Epithelial cell of prostate (primary cell): ENCODE data around the gene PDE7B.
"Not testable (repeated sequence)": the region's sequence is repeated elsewhere in the genome, so short reads cannot be mapped to it uniquely, and the experiment has no call there.

Experiments
- DNase-seq: peaks from one replicate; pipeline ENCODE4 v3.0.0-alpha.2; 2011; ENCODE audit warnings: low read depth, low spot score
- H3K27ac ChIP-seq: fragments of 450-650 bp; 2 replicates; pipeline ENCODE4 v1.5.1; 2017; ENCODE audit warnings: mild to moderate bottlenecking

The PDE7B gene

GRCh38 chr6:136088693-136089092 lies 237.2 kb downstream of the PDE7B start:
- no peak overlapping the region for H3K27ac ChIP-seq
- no peak for DNase-seq

- no peak overlapping the region for H3K27ac ChIP-seq
- no peak for DNase-seq
These were observed 238.4 kb downstream of the PDE7B start for GRCh38 chr6:136089876-136090275.

- DNase-seq, result no peak
- H3K27ac ChIP-seq, result no peak overlapping the region
These were observed 239.4 kb downstream of the PDE7B start for GRCh38 chr6:136090929-136091328.

GRCh38 chr6:136092897-136093296 lies 241.4 kb downstream of the PDE7B start:
- no peak overlapping the region for H3K27ac ChIP-seq
- no peak for DNase-seq

GRCh38 chr6:136093835-136094234 lies 242.3 kb downstream of the PDE7B start:
- DNase-seq, result no peak
- no peak overlapping the region for H3K27ac ChIP-seq

GRCh38 chr6:136094812-136095211 lies 243.3 kb downstream of the PDE7B start:
- H3K27ac ChIP-seq, result no peak overlapping the region
- no peak for DNase-seq

- DNase-seq, result no peak
- H3K27ac ChIP-seq, result no peak overlapping the region
These were observed 244.5 kb downstream of the PDE7B start for GRCh38 chr6:136095986-136096385.

- no peak overlapping the region for H3K27ac ChIP-seq
- DNase-seq, result no peak
These were observed 251.6 kb downstream of the PDE7B start for GRCh38 chr6:136102991-136103688.

- no peak overlapping the region for H3K27ac ChIP-seq
- DNase-seq, result no peak
These were observed 252.3 kb downstream of the PDE7B start for GRCh38 chr6:136103763-136104311.

- no peak for DNase-seq
- no peak overlapping the region for H3K27ac ChIP-seq
These were observed 253.1 kb downstream of the PDE7B start for GRCh38 chr6:136104556-136104955.

GRCh38 chr6:136105797-136106196 lies 254.3 kb downstream of the PDE7B start:
- not testable (repeated sequence) for H3K27ac ChIP-seq, DNase-seq

- DNase-seq, result no peak
- H3K27ac ChIP-seq, result no peak overlapping the region
These were observed 257.0 kb downstream of the PDE7B start for GRCh38 chr6:136108361-136108945.

GRCh38 chr6:136111831-136112230 lies 260.3 kb downstream of the PDE7B start:
- no peak for DNase-seq
- no peak overlapping the region for H3K27ac ChIP-seq

- no peak for DNase-seq
- no peak overlapping the region for H3K27ac ChIP-seq
These were observed 260.8 kb downstream of the PDE7B start for GRCh38 chr6:136112262-136112661.

GRCh38 chr6:136113736-136114173 lies 262.3 kb downstream of the PDE7B start:
- no peak for DNase-seq
- no peak overlapping the region for H3K27ac ChIP-seq

- H3K27ac ChIP-seq, result no peak overlapping the region
- DNase-seq, result no peak
These were observed 263.2 kb downstream of the PDE7B start for GRCh38 chr6:136114661-136115060.

GRCh38 chr6:136115941-136116340 lies 264.4 kb downstream of the PDE7B start:
- no peak overlapping the region for H3K27ac ChIP-seq
- no peak for DNase-seq

GRCh38 chr6:136117081-136117480 lies 265.6 kb downstream of the PDE7B start:
- H3K27ac ChIP-seq, result no peak overlapping the region
- no peak for DNase-seq

GRCh38 chr6:136118787-136119186 lies 267.3 kb downstream of the PDE7B start:
- no peak overlapping the region for H3K27ac ChIP-seq
- no peak for DNase-seq

- H3K27ac ChIP-seq, result no peak overlapping the region
- DNase-seq, result no peak
These were observed 272.0 kb downstream of the PDE7B start for GRCh38 chr6:136123468-136123867.

- no peak for DNase-seq
- H3K27ac ChIP-seq, result no peak overlapping the region
These were observed 274.1 kb downstream of the PDE7B start for GRCh38 chr6:136125585-136125984.

- DNase-seq, result no peak
- no peak overlapping the region for H3K27ac ChIP-seq
These were observed 276.4 kb downstream of the PDE7B start for GRCh38 chr6:136127873-136128272.
